Spleen (tissue), 7 donors: ENCODE results near the gene TEX29.

Experiments used
- CTCF ChIP-seq, 11 experiments: fragments of 200-600 bp in 7 of 11; fragments of 450-650 bp in 4 of 11; sonication (generic) in 4 of 11; IDR thresholded peaks in 8 of 11; conservative IDR thresholded peaks in 3 of 11; 1 replicate in 7 of 11; 2 replicates in 4 of 11; pipeline versions ENCODE4 v1.4.0 to v1.8.0; 2016 to 2021; ENCODE audit warnings: antibody characterized with exemption in 11 of 11, inconsistent platforms in 4 of 11, mild to moderate bottlenecking in 1 of 11
- POLR2A ChIP-seq, 3 donors: fragments of 450-650 bp; IDR thresholded peaks; one replicate each; pipeline ENCODE4 v1.5.1; 2017; ENCODE audit warnings: antibody characterized with exemption in 3 of 3, mild to moderate bottlenecking in 1 of 3
- donor health status: DM: no; HTN: no; CAD: no; lungs with moderate emphysema.
- donor health status: DM: no; HTN: no; CAD: no.
- donor health status: DM: no; HTN: no; CAD: no.

GRCh38 chr13:111344471-111345191 is 24.2 kb downstream of the TEX29 start:
- TF ChIP-seq POLR2A (IDR thresholded peaks at IDR 0.05) (no peak), CTCF (IDR thresholded peaks at IDR 0.05 in 8 of 11, conservative IDR thresholded peaks at IDR 0.05 in 3 of 11) (no peak)
